Stomach smooth muscle (tissue), 2 donors: ENCODE results near the gene GRK7.
"Not testable (repeated sequence)": the region's sequence is repeated elsewhere in the genome, so short reads cannot be mapped to it uniquely, and the experiment has no call there.

Experiments used
- H3K27ac ChIP-seq: one replicate; pipeline ENCODE4 v1.7.0; 2013; ENCODE audit warnings: mild to moderate bottlenecking, low read length, inconsistent platforms
- H3K27me3 ChIP-seq, 2 donors: one replicate each; pipeline ENCODE4 v1.7.0; 2013; ENCODE audit warnings: low read length in 2 of 2; ENCODE audit not compliant: insufficient read depth in 2 of 2, control insufficient read depth in 1 of 2
- H3K36me3 ChIP-seq, 2 donors: one replicate each; pipeline ENCODE4 v1.7.0; 2013; ENCODE audit warnings: low read length in 2 of 2; ENCODE audit not compliant: control insufficient read depth in 2 of 2, insufficient read depth in 2 of 2
- H3K4me1 ChIP-seq: one replicate; pipeline ENCODE4 v1.7.0; 2013; ENCODE audit warnings: low read length; ENCODE audit not compliant: control insufficient read depth, insufficient read depth
- H3K4me3 ChIP-seq, 2 donors: one replicate each; pipeline ENCODE4 v1.7.0; 2013; ENCODE audit warnings: low read length in 2 of 2
- H3K9ac ChIP-seq, 2 donors: one replicate each; pipeline ENCODE4 v1.7.0; 2013; ENCODE audit warnings: low read length in 2 of 2, mild to moderate bottlenecking in 1 of 2
- H3K9me3 ChIP-seq, 2 donors: one replicate each; pipeline ENCODE4 v1.7.0; 2013; ENCODE audit warnings: low read length in 2 of 2; ENCODE audit not compliant: control insufficient read depth in 2 of 2
- donor health status: healthy.
- donor health status: Pancreatic carcinoma.

Gene GRK7

GRCh38 chr3:141753399-141753798 is 9.8 kb upstream of the GRK7 start:
- H3K27ac ChIP-seq, result no peak overlapping the region
- no peaks in the 10 kb centered on the region for H3K27me3 ChIP-seq
- H3K4me1 ChIP-seq, result no peaks in the 10 kb centered on the region
- no peaks in the 10 kb centered on the region for H3K9me3 ChIP-seq
- H3K4me3 ChIP-seq, result no peak overlapping the region
- no peak overlapping the region for H3K9ac ChIP-seq
- peaks cover 0 to 3% of the 10 kb centered on the region in 2 donors for H3K36me3 ChIP-seq

GRCh38 chr3:141754032-141754431 is 9.2 kb upstream of the GRK7 start:
- Histone ChIP-seq H3K27me3 (no peaks in the 10 kb centered on the region), H3K9me3 (no peaks in the 10 kb centered on the region), H3K9ac (no peak overlapping the region), H3K4me1 (no peaks in the 10 kb centered on the region), H3K36me3 (no peaks in the 10 kb centered on the region), H3K27ac (no peak overlapping the region), H3K4me3 (no peak overlapping the region)

GRCh38 chr3:141762552-141762951 is 656 bp upstream of the GRK7 start:
- not testable (repeated sequence) for H3K4me1 ChIP-seq, H3K27ac ChIP-seq, H3K9me3 ChIP-seq, H3K36me3 ChIP-seq, H3K27me3 ChIP-seq, H3K4me3 ChIP-seq, H3K9ac ChIP-seq

GRCh38 chr3:141764045-141764444 is 837 bp downstream of the GRK7 start:
- no peaks in the 10 kb centered on the region for H3K36me3 ChIP-seq
- H3K27ac ChIP-seq, result no peak overlapping the region
- H3K27me3 ChIP-seq, result no peaks in the 10 kb centered on the region
- H3K9me3 ChIP-seq, result no peaks in the 10 kb centered on the region
- H3K4me1 ChIP-seq, result no peaks in the 10 kb centered on the region
- H3K9ac ChIP-seq, result no peak overlapping the region
- no peak overlapping the region for H3K4me3 ChIP-seq

GRCh38 chr3:141764465-141764864 is 1.3 kb downstream of the GRK7 start:
- H3K9me3 ChIP-seq, result no peaks in the 10 kb centered on the region
- no peak overlapping the region for H3K9ac ChIP-seq
- no peak overlapping the region for H3K27ac ChIP-seq
- H3K4me1 ChIP-seq, result no peaks in the 10 kb centered on the region
- H3K4me3 ChIP-seq, result no peak overlapping the region
- H3K27me3 ChIP-seq, result no peaks in the 10 kb centered on the region
- H3K36me3 ChIP-seq, result no peaks in the 10 kb centered on the region

- H3K9ac ChIP-seq, result no peak overlapping the region
- H3K4me1 ChIP-seq, result no peaks in the 10 kb centered on the region
- no peaks in the 10 kb centered on the region for H3K27me3 ChIP-seq
- H3K9me3 ChIP-seq, result no peaks in the 10 kb centered on the region
- H3K27ac ChIP-seq, result no peak overlapping the region
- no peaks in the 10 kb centered on the region for H3K36me3 ChIP-seq
- H3K4me3 ChIP-seq, result no peak overlapping the region
These were observed 1.8 kb downstream of the GRK7 start for GRCh38 chr3:141764986-141765385.

GRCh38 chr3:141767066-141767465 is 3.9 kb downstream of the GRK7 start:
- Histone ChIP-seq H3K36me3 (no peaks in the 10 kb centered on the region), H3K9ac (no peak overlapping the region), H3K4me1 (no peaks in the 10 kb centered on the region), H3K27ac (no peak overlapping the region), H3K9me3 (no peaks in the 10 kb centered on the region), H3K27me3 (no peaks in the 10 kb centered on the region), H3K4me3 (no peak overlapping the region)

GRCh38 chr3:141769221-141769894 is 6.2 kb downstream of the GRK7 start:
- Histone ChIP-seq H3K9ac (no peak overlapping the region), H3K9me3 (no peaks in the 10 kb centered on the region), H3K4me1 (no peaks in the 10 kb centered on the region), H3K27ac (no peak overlapping the region), H3K4me3 (no peak overlapping the region), H3K36me3 (no peaks in the 10 kb centered on the region), H3K27me3 (no peaks in the 10 kb centered on the region)

GRCh38 chr3:141773676-141774075 is 10.5 kb downstream of the GRK7 start:
- Histone ChIP-seq H3K4me1 (no peaks in the 10 kb centered on the region), H3K27ac (no peak overlapping the region), H3K9me3 (no peaks in the 10 kb centered on the region), H3K27me3 (no peaks in the 10 kb centered on the region), H3K36me3 (no peaks in the 10 kb centered on the region), H3K9ac (no peak overlapping the region), H3K4me3 (no peak overlapping the region)

GRCh38 chr3:141776376-141776775 is 13.2 kb downstream of the GRK7 start:
- H3K27ac ChIP-seq, result no peak overlapping the region
- H3K9me3 ChIP-seq, result no peaks in the 10 kb centered on the region
- no peak overlapping the region for H3K4me3 ChIP-seq

GRCh38 chr3:141776885-141777284 is 13.7 kb downstream of the GRK7 start:
- H3K9ac ChIP-seq, result no peak overlapping the region
- H3K4me1 ChIP-seq, result no peaks in the 10 kb centered on the region
- no peak overlapping the region for H3K4me3 ChIP-seq
- H3K27ac ChIP-seq, result no peak overlapping the region
- H3K27me3 ChIP-seq, result no peaks in the 10 kb centered on the region
- H3K9me3 ChIP-seq, result no peaks in the 10 kb centered on the region
- no peaks in the 10 kb centered on the region for H3K36me3 ChIP-seq

More at GRCh38 chr3:141776376-141776775, 13.2 kb downstream of the GRK7 start:
- no peak overlapping the region for H3K9ac ChIP-seq
- H3K4me1 ChIP-seq, result no peaks in the 10 kb centered on the region
- no peaks in the 10 kb centered on the region for H3K36me3 ChIP-seq
- no peaks in the 10 kb centered on the region for H3K27me3 ChIP-seq
